ENCODE measurements around the gene MIA2.
"Not testable (repeated sequence)": the region's sequence is repeated elsewhere in the genome, so short reads cannot be mapped to it uniquely, and the experiment has no call there.

The MIA2 gene

GRCh38 chr14:39243831-39244230 lies 10.1 kb downstream of the MIA2 start:
- Histone ChIP-seq H3K27me3 (ENCODE audit: insufficient read depth, low read length) (no peaks in the 10 kb centered on the region), H3K4me1 (ENCODE audit: insufficient read depth, low read length) (no peaks in the 10 kb centered on the region), H3K4me3 (ENCODE audit: low read length) (no peak overlapping the region), H3K9me3 (ENCODE audit: low read length) (no peaks in the 10 kb centered on the region), H2AFZ (ENCODE audit: low read depth, low read length) (no peak overlapping the region), H3K36me3 (ENCODE audit: insufficient read depth, low read length) (no peaks in the 10 kb centered on the region)

DNA sequence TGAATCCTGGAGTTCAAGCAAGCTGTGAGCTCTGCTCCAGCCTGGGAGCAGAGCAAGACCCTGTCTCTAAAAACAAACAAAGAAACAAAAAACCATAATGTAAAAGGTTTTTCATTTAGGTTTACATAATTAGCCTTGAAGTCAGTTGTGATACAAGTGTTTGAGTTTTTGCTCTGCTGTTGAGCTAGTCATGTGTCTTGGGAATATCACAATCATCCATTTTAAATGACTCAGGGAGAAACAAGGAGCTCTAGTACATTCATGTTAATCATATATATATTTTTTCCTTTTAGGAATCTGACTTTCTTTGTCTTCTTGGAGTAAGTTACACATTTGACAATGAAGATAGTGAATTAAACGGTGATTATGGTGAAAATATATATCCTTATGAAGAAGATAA lies 12.9 kb downstream of the MIA2 start:
- no peaks in the 10 kb centered on the region for H3K4me1 ChIP-seq (ENCODE audit: insufficient read depth, low read length)
- no peaks in the 10 kb centered on the region for H3K36me3 ChIP-seq (ENCODE audit: insufficient read depth, low read length)
- no peak overlapping the region for H3K4me3 ChIP-seq (ENCODE audit: low read length)
- no peaks in the 10 kb centered on the region for H3K27me3 ChIP-seq (ENCODE audit: insufficient read depth, low read length)
- H2AFZ ChIP-seq (ENCODE audit: low read depth, low read length) = no peak overlapping the region
- H3K9me3 ChIP-seq (ENCODE audit: low read length) = no peaks in the 10 kb centered on the region

GRCh38 chr14:39247256-39247655 lies 13.5 kb downstream of the MIA2 start:
- no peaks in the 10 kb centered on the region for H3K27me3 ChIP-seq (ENCODE audit: insufficient read depth, low read length)
- H3K4me1 ChIP-seq (ENCODE audit: insufficient read depth, low read length) = no peaks in the 10 kb centered on the region
- H3K9me3 ChIP-seq (ENCODE audit: low read length) = no peaks in the 10 kb centered on the region
- no peaks in the 10 kb centered on the region for H3K36me3 ChIP-seq (ENCODE audit: insufficient read depth, low read length)
- no peak overlapping the region for H2AFZ ChIP-seq (ENCODE audit: low read depth, low read length)
- no peak overlapping the region for H3K4me3 ChIP-seq (ENCODE audit: low read length)

GRCh38 chr14:39251547-39251946 lies 17.8 kb downstream of the MIA2 start:
- H3K36me3 ChIP-seq (ENCODE audit: insufficient read depth, low read length) = no peaks in the 10 kb centered on the region
- H2AFZ ChIP-seq (ENCODE audit: low read depth, low read length) = no peak overlapping the region
- no peaks in the 10 kb centered on the region for H3K27me3 ChIP-seq (ENCODE audit: insufficient read depth, low read length)
- no peaks in the 10 kb centered on the region for H3K4me1 ChIP-seq (ENCODE audit: insufficient read depth, low read length)
- no peak overlapping the region for H3K4me3 ChIP-seq (ENCODE audit: low read length)
- no peaks in the 10 kb centered on the region for H3K9me3 ChIP-seq (ENCODE audit: low read length)

DNA sequence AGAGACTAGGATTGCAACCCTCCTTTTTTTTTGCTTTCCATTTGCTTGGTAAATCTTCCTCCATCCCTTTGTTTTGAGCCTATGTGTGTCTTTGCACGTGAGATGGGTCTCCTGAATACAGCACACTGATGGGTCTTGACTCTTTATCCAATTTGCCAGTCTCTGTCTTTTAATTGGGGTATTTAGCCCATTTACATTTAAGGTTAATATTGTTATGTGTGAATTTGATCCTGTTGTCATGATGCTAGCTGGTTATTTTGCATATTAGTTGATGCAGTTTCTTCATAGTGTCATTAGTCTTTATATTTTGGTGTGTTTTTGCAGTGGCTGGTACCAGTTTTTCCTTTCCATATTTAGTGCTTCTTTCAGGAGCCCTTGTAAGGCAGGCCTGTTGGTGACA lies 23.7 kb downstream of the MIA2 start:
- H3K27me3 ChIP-seq (ENCODE audit: insufficient read depth, low read length); H3K9me3 ChIP-seq (ENCODE audit: low read length); H3K4me1 ChIP-seq (ENCODE audit: insufficient read depth, low read length); H2AFZ ChIP-seq (ENCODE audit: low read depth, low read length); H3K36me3 ChIP-seq (ENCODE audit: insufficient read depth, low read length); H3K4me3 ChIP-seq (ENCODE audit: low read length): not testable (repeated sequence)

GRCh38 chr14:39258782-39259545 lies 25.2 kb downstream of the MIA2 start:
- no peaks in the 10 kb centered on the region for H3K36me3 ChIP-seq (ENCODE audit: insufficient read depth, low read length)
- H2AFZ ChIP-seq (ENCODE audit: low read depth, low read length) = no peak overlapping the region
- H3K9me3 ChIP-seq (ENCODE audit: low read length) = no peaks in the 10 kb centered on the region
- H3K4me1 ChIP-seq (ENCODE audit: insufficient read depth, low read length) = no peaks in the 10 kb centered on the region
- no peaks in the 10 kb centered on the region for H3K27me3 ChIP-seq (ENCODE audit: insufficient read depth, low read length)
- H3K4me3 ChIP-seq (ENCODE audit: low read length) = no peak overlapping the region

- H3K4me1 ChIP-seq (ENCODE audit: insufficient read depth, low read length); H3K4me3 ChIP-seq (ENCODE audit: low read length); H3K9me3 ChIP-seq (ENCODE audit: low read length); H3K27me3 ChIP-seq (ENCODE audit: insufficient read depth, low read length); H3K36me3 ChIP-seq (ENCODE audit: insufficient read depth, low read length); H2AFZ ChIP-seq (ENCODE audit: low read depth, low read length): not testable (repeated sequence)
These were observed 26.4 kb downstream of the MIA2 start for GRCh38 chr14:39260161-39260560.

GRCh38 chr14:39262214-39262613 lies 28.5 kb downstream of the MIA2 start:
- not testable (repeated sequence) for H2AFZ ChIP-seq (ENCODE audit: low read depth, low read length); H3K36me3 ChIP-seq (ENCODE audit: insufficient read depth, low read length); H3K4me3 ChIP-seq (ENCODE audit: low read length); H3K9me3 ChIP-seq (ENCODE audit: low read length); H3K27me3 ChIP-seq (ENCODE audit: insufficient read depth, low read length)
- H3K4me1 ChIP-seq (ENCODE audit: insufficient read depth, low read length) = peaks cover 14% of the 10 kb centered on the region

- no peaks in the 10 kb centered on the region for H3K9me3 ChIP-seq (ENCODE audit: low read length)
- H3K4me3 ChIP-seq (ENCODE audit: low read length) = no peak overlapping the region
- H2AFZ ChIP-seq (ENCODE audit: low read depth, low read length) = no peak overlapping the region
- H3K36me3 ChIP-seq (ENCODE audit: insufficient read depth, low read length) = no peaks in the 10 kb centered on the region
- no peaks in the 10 kb centered on the region for H3K27me3 ChIP-seq (ENCODE audit: insufficient read depth, low read length)
- peaks cover 24% of the 10 kb centered on the region for H3K4me1 ChIP-seq (ENCODE audit: insufficient read depth, low read length)
These were observed 30.3 kb downstream of the MIA2 start for GRCh38 chr14:39264057-39264456.

GRCh38 chr14:39264558-39264957 lies 30.8 kb downstream of the MIA2 start:
- Histone ChIP-seq H3K4me3 (ENCODE audit: low read length) (no peak overlapping the region), H3K27me3 (ENCODE audit: insufficient read depth, low read length) (no peaks in the 10 kb centered on the region), H3K9me3 (ENCODE audit: low read length) (no peaks in the 10 kb centered on the region), H2AFZ (ENCODE audit: low read depth, low read length) (no peak overlapping the region), H3K4me1 (ENCODE audit: insufficient read depth, low read length) (peaks cover 24% of the 10 kb centered on the region), H3K36me3 (ENCODE audit: insufficient read depth, low read length) (no peaks in the 10 kb centered on the region)

GRCh38 chr14:39265033-39265432 lies 31.3 kb downstream of the MIA2 start:
- H3K9me3 ChIP-seq (ENCODE audit: low read length) = no peaks in the 10 kb centered on the region

DNA sequence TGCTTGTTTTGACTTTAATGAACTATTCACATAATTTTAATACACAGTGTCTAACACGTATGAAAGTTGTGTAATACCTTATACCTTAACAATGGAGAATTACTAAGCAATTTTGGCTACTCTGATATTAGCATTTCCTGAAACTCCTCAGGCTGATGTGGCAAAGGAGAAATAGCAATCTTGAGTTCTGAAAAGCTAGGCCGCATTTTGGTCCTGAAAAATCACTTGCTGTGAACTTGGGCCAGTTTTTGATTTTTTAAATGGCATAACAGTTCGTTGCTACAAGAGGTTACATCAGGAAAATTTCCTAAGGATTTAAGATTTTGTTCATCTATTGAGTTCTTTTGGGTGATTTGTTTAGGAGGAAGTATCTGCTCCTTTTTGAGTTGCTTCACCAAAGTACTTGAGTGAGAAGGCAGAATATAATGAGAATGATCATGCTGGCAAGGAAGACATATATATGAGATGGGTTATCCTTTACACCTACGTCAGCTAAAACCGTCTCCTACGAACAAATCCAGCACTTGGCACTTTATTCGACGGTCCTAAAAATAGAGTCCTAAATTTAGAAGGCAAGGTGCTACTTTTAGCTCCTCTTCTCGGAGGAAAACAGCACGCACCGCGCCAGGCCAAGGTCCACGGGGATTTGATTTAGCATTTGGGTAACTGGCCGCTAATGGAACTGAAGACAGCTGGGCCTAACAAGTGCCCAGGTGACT lies 32.2 kb downstream of the MIA2 start:
- Histone ChIP-seq H3K27me3 (ENCODE audit: insufficient read depth, low read length) (no peaks in the 10 kb centered on the region), H3K36me3 (ENCODE audit: insufficient read depth, low read length) (no peaks in the 10 kb centered on the region), H3K9me3 (ENCODE audit: low read length) (no peaks in the 10 kb centered on the region), H3K4me3 (ENCODE audit: low read length) (peak overlapping the region; percentile 80), H2AFZ (ENCODE audit: low read depth, low read length) (peak overlapping the region; percentile 99), H3K4me1 (ENCODE audit: insufficient read depth, low read length) (peaks cover 24% of the 10 kb centered on the region)

More at GRCh38 chr14:39265033-39265432, 31.3 kb downstream of the MIA2 start:
- Histone ChIP-seq H3K36me3 (ENCODE audit: insufficient read depth, low read length) (no peaks in the 10 kb centered on the region), H2AFZ (ENCODE audit: low read depth, low read length) (no peak overlapping the region), H3K4me3 (ENCODE audit: low read length) (peak overlapping the region; percentile 14), H3K27me3 (ENCODE audit: insufficient read depth, low read length) (no peaks in the 10 kb centered on the region), H3K4me1 (ENCODE audit: insufficient read depth, low read length) (peaks cover 24% of the 10 kb centered on the region)

- peak overlapping the region; percentile 80 for H3K4me3 ChIP-seq (ENCODE audit: low read length)
- H2AFZ ChIP-seq (ENCODE audit: low read depth, low read length) = peak overlapping the region; percentile 99
- H3K9me3 ChIP-seq (ENCODE audit: low read length) = no peaks in the 10 kb centered on the region
- H3K27me3 ChIP-seq (ENCODE audit: insufficient read depth, low read length) = no peaks in the 10 kb centered on the region
- H3K4me1 ChIP-seq (ENCODE audit: insufficient read depth, low read length) = peaks cover 24% of the 10 kb centered on the region
- H3K36me3 ChIP-seq (ENCODE audit: insufficient read depth, low read length) = no peaks in the 10 kb centered on the region
These were observed 32.8 kb downstream of the MIA2 start for GRCh38 chr14:39266525-39266870.

Measured in neuron (in vitro differentiated cells).